HG03108 (cell line): ENCODE results near the gene GATD1.

Source experiments
- ATAC-seq: cut with Tn5 transposase; IDR thresholded peaks from one replicate; pipeline ENCODE4 v1.9.1; 2021; ENCODE audit warnings: moderate library complexity; ENCODE audit not compliant: unreplicated experiment

The GATD1 gene

DNA sequence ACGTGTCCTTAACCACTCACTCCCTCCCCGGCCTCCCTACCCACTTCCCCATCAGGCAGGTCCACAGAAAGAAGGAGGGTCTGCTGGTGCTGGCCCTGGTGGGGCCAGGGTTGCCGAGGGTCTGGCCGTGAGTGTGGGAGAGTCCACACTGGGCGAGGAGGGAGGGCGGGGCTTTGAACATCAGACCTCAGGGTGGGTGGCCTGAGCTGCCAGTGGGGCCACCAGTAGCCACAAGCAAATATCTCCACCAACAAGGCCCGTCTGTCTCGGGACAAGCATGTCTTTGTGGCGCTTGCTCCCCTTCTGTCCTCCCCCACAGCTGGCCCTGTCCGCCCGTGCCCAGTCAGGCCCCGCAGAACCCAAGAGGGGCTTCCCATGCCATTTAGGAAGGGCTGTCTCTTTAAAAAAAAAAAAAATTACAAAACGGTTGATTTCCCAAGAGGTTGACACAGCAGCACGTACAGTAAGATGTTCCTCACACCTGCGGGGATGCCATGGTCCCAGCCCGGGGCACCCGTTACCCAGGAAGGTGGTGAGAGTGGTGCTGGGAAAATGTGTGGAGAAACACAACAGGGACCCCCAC, 47.7 kb downstream of the GATD1 start:
- ATAC-seq: no peak

DNA sequence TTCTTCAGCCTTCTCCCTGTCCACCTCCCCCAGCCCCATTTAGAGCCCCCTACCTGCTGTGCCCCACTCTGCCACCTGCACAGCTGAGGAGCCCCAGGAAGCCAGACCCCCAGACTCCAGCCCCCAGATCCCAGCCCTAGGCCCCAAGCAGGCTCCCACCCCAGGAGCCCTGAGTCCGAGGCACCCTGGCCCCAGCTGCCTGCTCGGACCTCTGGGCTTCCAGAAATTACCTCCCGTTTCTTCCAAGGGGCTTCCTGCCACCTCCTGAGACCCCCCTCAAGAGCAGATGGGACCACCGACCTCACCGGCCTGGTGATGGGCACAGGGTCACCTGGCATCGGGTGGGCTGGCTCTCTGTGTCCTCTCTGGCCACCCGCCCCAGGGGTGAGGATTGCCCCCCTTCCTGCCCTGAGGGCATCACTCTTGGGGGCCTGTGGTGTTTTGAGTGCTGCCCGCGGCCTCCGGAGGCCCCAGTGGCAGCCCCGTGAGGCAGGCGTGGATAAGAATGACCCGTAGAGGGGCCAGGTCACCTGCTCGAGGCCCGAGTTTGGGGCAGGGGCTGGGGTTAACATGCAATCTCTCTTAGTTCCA, 48.3 kb downstream of the GATD1 start:
- no peak for ATAC-seq

DNA sequence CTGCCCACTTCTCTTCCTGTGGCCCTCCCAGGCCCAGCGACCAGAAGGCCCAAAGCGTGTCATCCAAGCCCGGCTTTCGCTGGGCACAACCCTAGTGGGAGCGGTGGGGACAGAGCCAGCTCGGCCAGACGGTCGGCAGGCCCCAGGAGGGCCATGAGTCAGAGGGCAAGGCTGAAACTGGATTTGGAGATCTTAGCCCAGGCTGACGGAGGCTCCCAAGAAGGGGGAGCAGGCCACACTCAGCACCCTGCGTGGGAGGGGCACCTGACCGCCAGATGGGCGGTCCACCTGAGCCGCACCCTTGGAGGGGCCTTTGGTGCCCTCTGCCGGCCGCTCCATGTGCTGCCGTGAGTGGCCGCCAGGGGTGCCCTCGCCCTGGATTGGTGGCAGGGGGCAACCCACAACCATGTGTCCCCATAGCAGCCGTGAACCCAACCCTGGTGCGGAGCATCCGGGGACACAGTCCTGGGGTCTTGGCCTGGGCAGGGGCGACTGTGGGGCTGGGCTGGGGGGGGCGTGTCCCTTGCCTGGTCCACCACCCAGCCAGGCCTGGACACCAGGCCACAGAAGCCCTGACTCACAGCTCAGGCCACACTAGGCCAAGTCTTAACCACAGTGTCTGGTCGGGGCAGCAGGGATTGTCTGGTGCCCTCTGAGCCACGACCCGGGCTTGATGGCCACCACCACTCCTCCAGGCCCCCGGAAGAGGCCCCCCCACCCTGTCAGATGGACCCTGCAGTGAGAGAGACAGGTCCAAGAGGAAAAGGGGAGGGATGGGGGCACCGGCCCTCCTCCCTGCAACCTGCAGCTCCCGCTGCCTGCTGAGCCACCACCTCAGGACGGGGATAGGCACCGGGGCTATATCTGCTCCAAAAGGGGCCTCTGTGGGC, 49.2 kb downstream of the GATD1 start:
- ATAC-seq: peak; percentile 57

DNA sequence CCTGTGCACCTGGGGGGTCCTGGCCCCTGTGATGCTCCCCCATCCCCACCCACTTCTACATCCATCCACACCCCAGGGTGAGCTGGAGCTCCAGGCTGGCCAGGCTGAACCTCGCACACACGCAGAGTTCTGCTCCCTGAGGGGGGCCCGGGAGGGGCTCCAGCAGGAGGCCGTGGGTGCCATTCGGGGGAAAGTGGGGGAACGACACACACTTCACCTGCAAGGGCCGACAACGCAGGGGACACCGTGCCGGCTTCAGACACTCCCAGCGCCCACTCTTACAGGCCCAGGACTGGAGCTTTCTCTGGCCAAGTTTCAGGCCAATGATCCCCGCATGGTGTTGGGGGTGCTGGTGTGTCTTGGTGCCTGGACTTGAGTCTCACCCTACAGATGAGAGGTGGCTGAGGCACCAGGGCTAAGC, 50.0 kb downstream of the GATD1 start:
- no peak for ATAC-seq

DNA sequence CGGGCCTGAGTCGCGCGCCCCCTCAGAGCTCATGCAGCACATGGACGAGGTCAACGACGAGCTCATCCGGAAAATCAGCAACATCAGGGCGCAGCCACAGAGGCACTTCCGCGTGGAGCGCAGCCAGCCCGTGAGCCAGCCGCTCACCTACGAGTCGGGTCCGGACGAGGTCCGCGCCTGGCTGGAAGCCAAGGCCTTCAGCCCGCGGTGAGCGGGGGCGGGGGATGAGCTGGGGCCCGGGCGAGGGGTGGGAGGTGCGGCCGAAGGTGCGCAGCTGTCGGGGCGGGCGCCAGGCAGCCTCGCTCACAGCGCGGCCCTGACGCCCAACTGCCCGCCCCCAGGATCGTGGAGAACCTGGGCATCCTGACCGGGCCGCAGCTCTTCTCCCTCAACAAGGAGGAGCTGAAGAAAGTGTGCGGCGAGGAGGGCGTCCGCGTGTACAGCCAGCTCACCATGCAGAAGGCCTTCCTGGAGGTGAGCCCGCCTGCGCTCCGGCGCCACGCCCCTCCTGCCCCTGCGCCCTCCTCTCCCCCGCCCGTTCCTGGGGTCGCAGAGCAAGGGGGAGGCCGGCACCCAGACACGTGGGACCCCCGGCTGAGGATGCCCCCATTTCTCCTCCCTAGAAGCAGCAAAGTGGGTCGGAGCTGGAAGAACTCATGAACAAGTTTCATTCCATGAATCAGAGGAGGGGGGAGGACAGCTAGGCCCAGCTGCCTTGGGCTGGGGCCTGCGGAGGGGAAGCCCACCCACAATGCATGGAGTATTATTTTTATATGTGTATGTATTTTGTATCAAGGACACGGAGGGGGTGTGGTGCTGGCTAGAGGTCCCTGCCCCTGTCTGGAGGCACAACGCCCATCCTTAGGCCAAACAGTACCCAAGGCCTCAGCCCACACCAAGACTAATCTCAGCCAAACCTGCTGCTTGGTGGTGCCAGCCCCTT, 50.7 kb downstream of the GATD1 start:
- ATAC-seq: no peak

DNA sequence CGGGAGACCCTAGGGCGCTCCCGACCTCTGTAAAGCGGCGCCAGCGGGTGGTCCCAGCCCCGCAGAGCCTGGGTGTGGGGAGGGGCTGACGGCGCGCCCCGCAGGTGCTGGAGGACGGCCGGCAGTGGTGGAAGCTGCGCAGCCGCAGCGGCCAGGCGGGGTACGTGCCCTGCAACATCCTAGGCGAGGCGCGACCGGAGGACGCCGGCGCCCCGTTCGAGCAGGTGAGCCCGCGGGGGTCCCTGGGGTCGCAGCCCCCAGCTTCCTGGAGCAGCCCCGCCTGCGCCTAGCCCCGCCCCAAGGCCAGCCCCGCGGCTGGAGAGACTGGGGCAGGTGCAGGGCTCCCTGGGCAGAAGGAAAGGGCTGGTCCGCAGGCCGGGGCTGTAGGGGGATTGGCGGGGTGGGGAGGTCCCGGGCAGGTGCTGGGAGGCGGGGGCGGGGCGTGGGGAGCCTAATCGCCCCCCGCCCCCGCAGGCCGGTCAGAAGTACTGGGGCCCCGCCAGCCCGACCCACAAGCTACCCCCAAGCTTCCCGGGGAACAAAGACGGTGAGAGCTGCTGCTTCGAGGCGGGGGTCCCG, 51.6 kb downstream of the GATD1 start:
- ATAC-seq: no peak

DNA sequence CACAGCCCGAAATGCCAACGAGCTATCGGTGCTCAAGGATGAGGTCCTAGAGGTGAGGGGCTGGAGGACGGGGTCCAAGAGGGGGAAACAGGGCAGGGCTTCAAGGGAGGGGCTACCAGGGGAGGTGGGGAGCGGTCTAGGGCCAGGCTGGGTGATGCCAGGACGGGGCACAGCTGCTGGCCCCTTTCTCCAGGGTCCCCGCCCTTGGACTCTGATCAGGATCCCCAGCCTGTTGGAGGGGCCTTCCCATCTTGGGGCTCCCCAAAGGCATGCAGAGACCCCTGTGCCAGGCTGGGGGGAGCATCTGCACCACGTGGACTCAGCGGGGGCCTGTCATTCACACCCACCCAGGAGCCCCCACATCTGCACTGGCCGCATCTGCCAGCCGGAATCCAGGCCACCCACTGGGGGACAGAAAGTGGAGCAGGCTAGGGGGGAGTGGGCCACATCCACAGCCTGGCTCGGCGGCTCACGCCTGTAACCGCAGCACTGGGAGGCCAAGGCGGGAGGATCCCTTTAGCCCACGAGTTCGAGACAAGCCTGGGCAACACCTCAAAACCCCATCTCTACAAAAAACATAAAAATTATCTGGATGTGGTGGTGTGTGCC, 52.4 kb downstream of the GATD1 start:
- ATAC-seq: no peak

DNA sequence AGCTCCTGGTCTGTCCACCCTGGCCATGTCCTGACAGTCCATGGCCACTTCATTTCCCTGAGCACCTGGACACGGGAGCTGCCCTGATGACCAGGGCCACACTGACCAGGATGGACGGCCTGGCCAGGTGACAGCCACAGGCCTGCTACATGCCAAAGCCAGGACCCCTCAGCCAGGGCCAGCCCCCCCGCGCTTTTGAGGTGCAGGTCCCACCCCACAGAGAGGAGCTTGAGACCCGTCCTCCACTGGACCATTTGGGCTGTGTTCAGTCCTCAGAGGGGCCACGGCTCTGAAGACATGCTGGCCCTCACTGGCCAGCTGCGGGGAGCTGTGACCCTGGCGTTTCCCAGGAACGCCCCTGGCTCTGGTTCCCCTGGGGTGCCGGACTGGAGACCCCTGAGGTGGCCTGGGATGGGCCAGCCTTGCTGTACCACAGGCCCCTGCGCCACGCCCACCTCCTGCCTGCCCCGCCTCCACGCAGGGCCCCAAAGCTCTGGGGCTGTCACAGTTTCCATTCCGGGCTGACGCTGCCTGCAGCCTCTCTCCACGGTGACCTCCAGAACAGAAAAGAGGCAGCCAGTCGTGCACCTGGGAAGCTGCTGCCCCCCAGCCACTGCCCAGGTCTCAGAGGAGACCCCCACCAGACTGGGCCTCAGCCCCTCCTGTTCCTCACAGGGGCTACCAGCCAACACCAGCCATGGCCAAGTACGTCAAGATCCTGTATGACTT, 53.1 kb downstream of the GATD1 start:
- ATAC-seq: no peak

DNA sequence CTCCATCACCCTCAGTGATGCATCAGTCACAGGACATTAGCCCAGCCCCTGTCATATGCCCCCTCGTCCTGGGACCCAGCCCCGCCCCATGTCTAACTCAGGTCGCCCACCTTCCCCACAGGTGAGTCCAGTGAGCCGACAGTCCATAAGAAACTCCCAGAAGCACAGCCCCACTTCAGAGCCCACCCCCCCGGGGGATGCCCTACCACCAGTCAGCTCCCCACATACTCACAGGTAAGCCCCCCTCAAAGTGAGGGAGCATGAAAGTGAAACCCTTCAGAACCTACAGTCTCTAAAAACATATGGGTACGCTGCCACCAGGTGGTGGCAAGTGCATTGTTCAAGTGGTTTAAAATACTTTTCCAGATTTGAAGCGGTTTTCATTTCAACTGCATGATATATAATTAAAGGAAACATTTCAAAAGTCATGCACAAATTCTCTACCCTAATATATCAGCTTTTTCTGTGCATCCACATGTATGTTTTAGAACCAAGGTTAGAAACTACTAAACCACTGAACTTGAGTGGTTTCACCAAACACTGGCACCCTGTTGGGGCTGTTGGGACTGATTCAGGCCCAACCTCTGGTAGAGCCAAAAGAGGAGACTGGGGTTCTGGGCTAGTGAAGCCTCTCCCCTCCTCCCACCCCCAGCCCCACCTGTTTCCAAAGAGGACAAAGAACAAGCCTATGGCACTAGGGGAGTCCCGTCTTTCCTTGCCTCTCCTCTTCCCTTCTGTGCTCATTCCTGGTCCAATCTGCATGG, 54.0 kb downstream of the GATD1 start:
- no peak for ATAC-seq

DNA sequence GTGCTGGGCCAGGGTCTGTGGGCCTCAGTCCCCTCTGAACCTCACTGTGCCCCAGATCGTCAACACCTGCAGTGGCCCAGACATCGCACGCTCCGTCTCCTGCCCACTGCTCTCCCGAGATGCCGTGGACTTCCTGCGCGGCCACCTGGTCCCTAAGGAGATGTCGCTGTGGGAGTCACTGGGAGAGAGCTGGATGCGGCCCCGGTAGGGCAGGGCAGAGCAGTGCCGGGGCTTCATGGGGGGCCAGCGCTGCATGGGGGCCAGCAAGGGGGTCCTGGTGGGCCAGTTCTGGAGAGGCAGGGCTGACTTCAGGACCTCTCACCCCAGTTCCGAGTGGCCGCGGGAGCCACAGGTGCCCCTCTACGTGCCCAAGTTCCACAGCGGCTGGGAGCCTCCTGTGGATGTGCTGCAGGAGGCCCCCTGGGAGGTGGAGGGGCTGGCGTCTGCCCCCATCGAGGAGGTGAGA, 54.9 kb downstream of the GATD1 start:
- ATAC-seq: no peak

DNA sequence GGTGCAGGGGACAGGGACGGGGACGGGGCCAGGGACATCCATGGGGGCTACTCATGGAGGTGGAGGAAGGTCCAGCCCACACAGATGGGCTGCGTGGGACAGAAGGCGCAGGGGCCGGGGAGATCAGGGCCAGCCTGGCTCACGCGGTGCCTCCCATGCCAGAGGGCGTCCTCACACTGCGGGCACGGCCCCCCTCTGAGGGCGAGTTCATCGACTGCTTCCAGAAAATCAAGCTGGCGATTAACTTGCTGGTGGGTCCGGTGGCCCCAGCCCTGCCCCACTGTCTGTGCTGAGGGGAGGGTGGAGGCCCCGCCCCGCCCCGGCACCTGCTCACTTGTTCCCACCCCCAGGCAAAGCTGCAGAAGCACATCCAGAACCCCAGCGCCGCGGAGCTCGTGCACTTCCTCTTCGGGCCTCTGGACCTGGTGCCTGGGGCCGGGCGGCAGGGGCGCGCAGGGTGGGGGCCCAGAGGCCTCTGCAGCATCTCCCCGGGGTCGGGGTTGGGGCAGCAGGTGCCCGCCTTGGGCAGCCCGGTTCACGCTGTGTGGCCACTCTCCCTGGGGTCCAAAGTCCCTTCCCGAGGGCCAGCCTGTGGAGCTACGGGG, 55.4 kb downstream of the GATD1 start:
- no peak for ATAC-seq

DNA sequence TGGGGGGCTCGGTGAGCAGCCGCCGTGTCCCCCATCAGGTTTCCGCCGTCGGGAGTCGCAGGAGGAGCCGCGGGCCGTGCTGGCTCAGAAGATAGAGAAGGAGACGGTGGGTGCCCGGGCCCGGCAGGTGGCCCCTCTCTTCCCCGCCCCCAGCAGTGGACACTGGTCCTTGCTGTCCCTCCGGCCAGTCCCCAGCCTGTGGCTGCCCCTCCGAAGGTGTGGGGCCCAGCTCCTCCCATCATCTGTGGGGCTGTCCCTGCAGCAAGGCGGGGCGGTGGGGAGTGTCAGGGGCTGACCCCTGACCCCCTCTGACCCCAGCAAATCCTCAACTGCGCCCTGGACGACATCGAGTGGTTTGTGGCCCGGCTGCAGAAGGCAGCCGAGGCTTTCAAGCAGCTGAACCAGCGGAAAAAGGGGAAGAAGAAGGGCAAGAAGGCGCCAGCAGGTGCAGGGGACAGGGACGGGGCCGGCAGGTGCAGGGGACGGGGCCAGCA, 56.0 kb downstream of the GATD1 start:
- no peak for ATAC-seq

DNA sequence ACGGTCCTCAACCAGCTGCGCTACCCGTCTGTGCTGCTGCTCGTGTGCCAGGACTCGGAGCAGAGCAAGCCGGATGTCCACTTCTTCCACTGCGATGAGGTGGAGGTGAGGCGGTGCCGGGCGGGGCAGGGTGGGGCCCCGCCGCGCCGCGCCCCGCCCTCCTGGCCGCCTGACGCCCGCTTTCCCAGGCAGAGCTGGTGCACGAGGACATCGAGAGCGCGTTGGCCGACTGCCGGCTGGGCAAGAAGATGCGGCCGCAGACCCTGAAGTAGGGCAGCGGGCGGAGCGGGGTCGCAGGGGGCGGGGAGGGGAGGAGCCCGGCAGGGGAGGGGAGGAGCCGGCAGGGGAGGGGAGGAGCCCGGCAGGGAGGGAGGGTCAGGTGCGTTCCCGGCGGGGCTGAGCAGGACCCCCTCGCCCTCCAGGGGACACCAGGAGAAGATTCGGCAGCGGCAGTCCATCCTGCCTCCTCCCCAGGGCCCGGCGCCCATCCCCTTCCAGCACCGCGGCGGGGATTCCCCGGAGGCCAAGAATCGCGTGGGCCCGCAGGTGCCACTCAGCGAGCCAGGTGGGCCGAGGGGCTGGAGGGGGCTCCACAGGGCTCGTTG, 56.5 kb downstream of the GATD1 start:
- no peak for ATAC-seq

DNA sequence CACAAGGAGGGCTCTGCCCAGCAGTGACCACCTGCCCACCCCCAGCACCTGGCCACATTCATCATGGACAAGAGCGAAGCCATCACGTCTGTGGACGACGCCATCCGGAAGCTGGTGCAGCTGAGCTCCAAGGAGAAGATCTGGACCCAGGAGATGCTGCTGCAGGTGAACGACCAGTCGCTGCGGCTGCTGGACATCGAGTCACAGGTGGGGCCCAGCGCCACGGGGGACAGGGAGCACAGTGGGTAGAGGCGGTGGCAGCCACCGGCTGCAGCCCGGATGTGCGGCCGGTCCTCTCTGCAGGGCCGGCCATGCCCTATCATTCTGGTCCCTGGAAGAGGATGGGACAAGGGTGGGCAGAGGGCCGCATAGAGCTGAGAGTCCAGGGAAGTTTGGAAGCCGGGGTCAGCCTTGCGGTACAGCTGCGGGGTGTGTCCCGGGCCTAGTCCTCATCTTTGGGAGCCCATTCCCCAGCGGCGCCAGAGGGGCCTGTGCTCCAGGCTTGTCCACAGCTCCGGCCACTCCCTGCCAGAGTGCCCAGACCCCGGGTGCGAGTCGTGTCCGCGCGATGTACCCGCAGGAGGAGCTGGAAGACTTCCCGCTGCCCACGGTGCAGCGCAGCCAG, 57.2 kb downstream of the GATD1 start:
- no peak for ATAC-seq

DNA sequence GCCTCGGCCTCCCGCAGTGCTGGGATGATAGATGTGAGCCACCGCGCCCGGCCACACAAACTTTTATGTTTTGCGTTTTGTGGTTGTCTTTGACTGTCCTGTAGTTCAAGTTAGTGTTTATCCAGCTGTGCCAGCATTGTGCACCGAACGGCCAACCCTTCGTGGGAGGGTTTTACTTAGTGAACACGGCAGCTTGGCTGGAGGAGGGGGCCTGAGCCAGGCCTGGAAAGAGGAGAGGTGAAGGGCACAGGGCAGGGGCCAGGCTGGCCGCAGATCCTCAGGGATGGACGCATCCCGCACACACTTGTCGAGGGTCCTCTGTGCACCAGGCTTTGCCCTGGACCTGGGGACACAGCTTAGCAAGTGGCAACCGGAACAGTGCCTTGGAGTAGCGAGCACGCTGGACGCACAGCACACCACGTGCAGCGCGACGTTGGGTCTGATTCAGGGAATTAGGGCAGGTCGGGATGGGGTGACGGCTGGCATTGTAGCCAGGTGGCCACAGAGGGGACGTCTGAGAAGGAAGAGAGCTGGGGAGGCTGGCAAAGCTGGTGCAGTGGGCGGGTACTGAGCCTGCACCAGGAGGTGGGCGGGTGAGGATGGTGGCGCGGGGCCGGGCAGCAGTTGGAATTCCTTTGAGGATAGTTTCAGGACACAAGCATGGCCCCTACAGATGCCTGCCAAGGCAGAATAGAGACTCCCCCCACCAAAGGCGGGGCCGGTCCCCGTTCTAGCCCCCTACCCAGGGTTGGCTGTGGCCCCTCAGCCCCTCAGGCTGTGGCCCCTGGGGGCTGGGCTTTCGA, 57.9 kb downstream of the GATD1 start:
- no peak for ATAC-seq
